Suprapubic skin (tissue), 4 donors: ENCODE data around the gene ERCC1.

Source experiments
- CTCF ChIP-seq, 2 donors: fragments of 200-600 bp in 1 of 2; fragments of 450-650 bp in 1 of 2; sonication (generic) in 1 of 2; IDR thresholded peaks; one replicate each; pipeline ENCODE4 v1.5.1; 2016 to 2019; ENCODE audit warnings: antibody characterized with exemption in 2 of 2, mild to moderate bottlenecking in 1 of 2, moderate library complexity in 1 of 2
- EP300 ChIP-seq: sonication (generic); formaldehyde crosslinking; IDR thresholded peaks from one replicate; pipeline ENCODE4 v1.6.1; 2017; ENCODE audit warnings: antibody characterized with exemption
- POLR2A ChIP-seq, 2 donors: fragments of 450-650 bp; IDR thresholded peaks; one replicate each; pipeline ENCODE4 v1.6.1; 2017; ENCODE audit warnings: antibody characterized with exemption in 2 of 2, mild to moderate bottlenecking in 2 of 2, moderate library complexity in 2 of 2
- POLR2AphosphoS5 ChIP-seq, 3 donors: sonication (generic); formaldehyde crosslinking; IDR thresholded peaks; one replicate each; pipeline ENCODE4 v1.6.1; 2017; ENCODE audit warnings: antibody characterized with exemption in 3 of 3

GRCh38 chr19:45385392-45386221 is 38.1 kb downstream of the ERCC1 start:
- TF ChIP-seq POLR2A (IDR thresholded peaks at IDR 0.05) (no peak), CTCF (IDR thresholded peaks at IDR 0.05) (no peak), EP300 (no peak), POLR2AphosphoS5 (IDR thresholded peaks at IDR 0.05) (no peak)
